ENCODE results near the gene MTERF1. TPM values are rescaled to one million over a fixed set of nuclear protein-coding genes. Genes with fewer than 3 reads are reported as not detected.

The MTERF1 gene
- total and polyA plus RNA-seq, 2 experiments from 2014 or later: 7.8 to 12.0 TPM

DNA sequence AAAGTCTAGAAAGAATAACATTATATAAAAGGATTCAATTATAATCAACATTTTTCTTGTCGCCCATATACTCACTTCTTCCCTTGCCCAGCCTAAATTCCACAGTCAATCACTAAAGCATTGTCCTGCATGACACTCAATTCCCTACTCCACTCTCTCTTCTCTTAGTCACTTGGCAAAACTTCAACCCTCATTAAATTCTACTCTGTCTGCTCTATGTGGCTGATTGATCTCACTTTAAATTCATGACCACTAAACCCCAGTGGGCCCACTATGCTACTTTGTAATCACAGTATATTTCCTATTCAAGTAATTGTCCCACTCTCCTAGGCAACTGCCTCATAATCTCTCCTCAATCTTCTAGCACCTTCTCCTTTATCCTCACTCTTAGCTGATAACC is 54.1 kb downstream of the MTERF1 start:
- H3K36me3 ChIP-seq: no peaks in the 10 kb centered on the region
- H3K9me3 ChIP-seq (ENCODE audit: low read depth): no peaks in the 10 kb centered on the region
- no peak overlapping the region for H3K4me3 ChIP-seq
- TF ChIP-seq CTCF (IDR thresholded peaks at IDR 0.05; ENCODE audit: low read depth, low read length): no peak
- H3K27me3 ChIP-seq: no peaks in the 10 kb centered on the region
- H3K4me1 ChIP-seq (ENCODE audit: low read depth): no peaks in the 10 kb centered on the region
- no peak overlapping the region for H3K27ac ChIP-seq
- no peak for DNase-seq (ENCODE audit: low read depth in 1 of 2, low spot score in 1 of 2)

GRCh38 chr7:91824201-91824600 is 56.3 kb downstream of the MTERF1 start:
- Histone ChIP-seq H3K4me3 (no peak overlapping the region), H3K36me3 (no peaks in the 10 kb centered on the region), H3K4me1 (ENCODE audit: low read depth) (no peaks in the 10 kb centered on the region), H3K27me3 (no peaks in the 10 kb centered on the region), H3K9me3 (ENCODE audit: low read depth) (no peaks in the 10 kb centered on the region), H3K27ac (no peak overlapping the region)
- no peak for TF ChIP-seq CTCF (IDR thresholded peaks at IDR 0.05; ENCODE audit: low read depth, low read length)
- no peak for DNase-seq (ENCODE audit: low read depth in 1 of 2, low spot score in 1 of 2)

Other genes with a start within 250 kb of the MTERF1 start
- 19.1 and 41.4 TPM in 2 replicates for gene AKAP9, start 60.2 kb upstream of the MTERF1 start, total RNA-seq
- gene AKAP9, start 60.2 kb upstream of the MTERF1 start, polyA plus RNA-seq: 57.1 and 77.0 TPM in 2 replicates